Measurements from ENCODE around the gene SECISBP2. TPM values are rescaled to one million over a fixed set of nuclear protein-coding genes. Genes with fewer than 3 reads are reported as not detected.
"Not testable (repeated sequence)": the region's sequence is repeated elsewhere in the genome, so short reads cannot be mapped to it uniquely, and the experiment has no call there.

The SECISBP2 gene
- total RNA-seq, 1 experiment from 2014 or later = 41.4 TPM

DNA sequence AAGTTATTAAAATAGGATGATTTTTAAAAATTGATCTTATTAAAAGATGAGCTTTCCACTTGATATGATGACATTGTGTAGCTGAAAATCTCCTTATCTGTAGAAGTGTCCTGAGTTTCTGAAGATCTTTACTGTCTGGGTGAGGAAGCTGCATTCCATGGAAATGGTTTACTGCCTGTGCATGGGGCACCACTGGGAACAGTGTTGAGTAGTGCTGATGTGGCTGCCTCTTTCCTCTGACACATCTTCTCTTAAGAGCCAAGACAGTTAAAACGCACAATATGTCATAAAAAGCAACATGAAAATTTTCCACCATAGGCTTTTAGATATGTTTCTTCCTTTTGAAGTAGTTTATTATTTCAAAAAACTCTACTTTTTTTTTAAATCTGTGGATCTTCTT lies 24.6 kb downstream of the SECISBP2 start:
- H3K4me1 ChIP-seq (replicated peaks; ENCODE audit: insufficient read depth) = no peaks in the 10 kb centered on the region
- no peak for TF ChIP-seq EZH2 (IDR thresholded peaks at IDR 0.05; ENCODE audit: low read depth)
- no peak for TF ChIP-seq CTCF (conservative IDR thresholded peaks at IDR 0.05)
- no peaks in the 10 kb centered on the region for H3F3A ChIP-seq (ENCODE audit: insufficient read depth, low read depth)
- H3K4me3 ChIP-seq = no peak overlapping the region
- no peaks in the 10 kb centered on the region for H4K20me1 ChIP-seq (ENCODE audit: insufficient read depth)
- no peak overlapping the region for H3K27ac ChIP-seq
- H3K36me3 ChIP-seq (ENCODE audit: low read depth) = peaks cover 27% of the 10 kb centered on the region
- no peaks in the 10 kb centered on the region for H3K79me2 ChIP-seq (ENCODE audit: low read depth)
- DNase-seq = no peak
- intact Hi-C loops (cut with micrococcal nuclease; ENCODE audit: unreplicated experiment) = no loop called here
- H3K9me2 ChIP-seq (ENCODE audit: insufficient read depth) = no peaks in the 10 kb centered on the region
- no peaks in the 10 kb centered on the region for H3K27me3 ChIP-seq (ENCODE audit: insufficient read depth, low read depth)
- no peaks in the 10 kb centered on the region for H3K9me3 ChIP-seq (ENCODE audit: insufficient read depth, low read depth)
- H3K4me2 ChIP-seq = no peak overlapping the region
- ChIA-PET POLR2A (ENCODE audit: unreplicated experiment) (no interaction called here), CTCF (no interaction called here)
- no peak overlapping the region for H2AFZ ChIP-seq
- BruUV-seq (replicated peaks) = no TSS peak

DNA sequence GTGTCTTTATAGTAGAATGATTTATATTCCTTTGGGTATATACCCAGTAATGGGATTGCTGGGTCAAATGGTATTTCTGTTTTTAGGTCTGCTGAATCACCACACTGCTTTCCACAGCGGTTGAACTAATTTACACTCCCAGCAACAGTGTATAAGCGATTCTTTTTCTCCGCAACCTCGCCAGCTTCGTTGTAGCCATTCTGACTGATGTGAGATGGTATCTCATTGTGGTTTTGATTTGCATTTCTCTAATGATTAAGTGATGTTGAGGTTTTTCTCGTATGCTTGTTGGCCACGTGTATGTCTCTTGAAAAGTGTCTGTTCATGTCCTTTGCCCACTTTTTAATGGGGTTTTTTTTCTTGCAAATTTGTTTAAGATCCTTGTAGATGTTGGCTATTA lies 25.5 kb downstream of the SECISBP2 start:
- CTCF ChIA-PET; H3K9me3 ChIP-seq (ENCODE audit: insufficient read depth, low read depth); H3F3A ChIP-seq (ENCODE audit: insufficient read depth, low read depth); H3K27ac ChIP-seq; H3K4me3 ChIP-seq; H3K4me1 ChIP-seq (replicated peaks; ENCODE audit: insufficient read depth); POLR2A ChIA-PET (ENCODE audit: unreplicated experiment); DNase-seq; BruUV-seq (replicated peaks); H3K27me3 ChIP-seq (ENCODE audit: insufficient read depth, low read depth); H3K79me2 ChIP-seq (ENCODE audit: low read depth); H3K9me2 ChIP-seq (ENCODE audit: insufficient read depth); H4K20me1 ChIP-seq (ENCODE audit: insufficient read depth); intact Hi-C loops (cut with micrococcal nuclease; ENCODE audit: unreplicated experiment); H3K4me2 ChIP-seq; H2AFZ ChIP-seq: not testable (repeated sequence)
- peaks cover 27% of the 10 kb centered on the region for H3K36me3 ChIP-seq (ENCODE audit: low read depth)

DNA sequence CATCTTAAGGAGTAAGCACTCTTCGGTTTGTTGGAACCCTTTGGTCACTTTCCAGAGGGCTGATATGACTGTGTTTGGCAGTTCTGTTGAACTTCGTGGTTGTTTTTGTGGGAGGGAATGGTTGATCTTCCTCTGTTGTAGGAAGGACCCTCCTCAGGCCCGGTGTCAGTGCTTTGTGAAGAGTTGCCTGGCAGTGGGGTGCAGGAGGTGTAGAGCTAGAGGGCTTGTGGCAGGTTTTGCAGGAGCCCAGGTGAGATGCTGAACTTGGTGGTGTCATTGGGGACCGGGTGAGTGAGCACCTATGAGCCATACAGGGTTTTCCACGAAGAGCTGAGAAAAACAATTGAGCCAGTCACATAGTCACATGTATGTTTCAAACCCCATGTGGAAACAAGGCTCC lies 27.2 kb downstream of the SECISBP2 start:
- no peaks in the 10 kb centered on the region for H3K4me1 ChIP-seq (replicated peaks; ENCODE audit: insufficient read depth)
- no peaks in the 10 kb centered on the region for H4K20me1 ChIP-seq (ENCODE audit: insufficient read depth)
- H3K79me2 ChIP-seq (ENCODE audit: low read depth) = no peaks in the 10 kb centered on the region
- H3K9me2 ChIP-seq (ENCODE audit: insufficient read depth) = no peaks in the 10 kb centered on the region
- H3K36me3 ChIP-seq (ENCODE audit: low read depth) = peaks cover 28% of the 10 kb centered on the region
- POLR2A ChIA-PET (ENCODE audit: unreplicated experiment) = no interaction called here
- H3K27ac ChIP-seq = no peak overlapping the region
- no peaks in the 10 kb centered on the region for H3K27me3 ChIP-seq (ENCODE audit: insufficient read depth, low read depth)
- H3K9me3 ChIP-seq (ENCODE audit: insufficient read depth, low read depth) = no peaks in the 10 kb centered on the region
- no peak overlapping the region for H2AFZ ChIP-seq
- H3K4me2 ChIP-seq = no peak overlapping the region
- no peak for TF ChIP-seq CTCF (conservative IDR thresholded peaks at IDR 0.05)
- TF ChIP-seq EZH2 (IDR thresholded peaks at IDR 0.05; ENCODE audit: low read depth) = no peak
- H3K4me3 ChIP-seq = no peak overlapping the region
- BruUV-seq (replicated peaks) = no TSS peak
- CTCF ChIA-PET = no interaction called here
- no peaks in the 10 kb centered on the region for H3F3A ChIP-seq (ENCODE audit: insufficient read depth, low read depth)
- intact Hi-C loops (cut with micrococcal nuclease; ENCODE audit: unreplicated experiment) = no loop called here
- DNase-seq = no peak

DNA sequence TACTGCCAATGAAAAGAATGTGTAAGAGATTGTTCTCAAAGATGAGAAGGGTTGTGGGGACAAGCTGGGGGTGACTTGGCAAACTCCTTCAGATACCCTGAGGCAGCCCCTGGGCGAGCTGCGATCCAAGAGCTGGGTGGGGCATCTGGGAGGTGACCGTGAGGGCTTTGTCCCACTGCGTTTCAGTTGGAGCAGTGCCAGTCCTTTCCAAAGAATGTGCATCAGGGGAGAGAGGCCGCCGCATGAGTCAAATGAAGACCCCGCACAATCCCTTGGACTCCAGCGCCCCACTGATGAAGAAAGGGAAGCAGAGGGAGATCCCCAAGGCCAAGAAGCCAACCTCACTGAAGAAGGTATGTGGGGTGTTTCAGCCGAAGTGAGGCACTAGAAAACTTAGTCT lies 28.4 kb downstream of the SECISBP2 start:
- no peaks in the 10 kb centered on the region for H3K27me3 ChIP-seq (ENCODE audit: insufficient read depth, low read depth)
- BruUV-seq (replicated peaks) = no TSS peak
- peaks cover 25% of the 10 kb centered on the region for H3K36me3 ChIP-seq (ENCODE audit: low read depth)
- CTCF ChIA-PET = no interaction called here
- POLR2A ChIA-PET (ENCODE audit: unreplicated experiment) = no interaction called here
- H3K4me2 ChIP-seq = no peak overlapping the region
- intact Hi-C loops (cut with micrococcal nuclease; ENCODE audit: unreplicated experiment) = no loop called here
- H3K27ac ChIP-seq = no peak overlapping the region
- TF ChIP-seq EZH2 (IDR thresholded peaks at IDR 0.05; ENCODE audit: low read depth) = no peak
- TF ChIP-seq CTCF (conservative IDR thresholded peaks at IDR 0.05) = no peak
- H2AFZ ChIP-seq = no peak overlapping the region
- no peaks in the 10 kb centered on the region for H3K4me1 ChIP-seq (replicated peaks; ENCODE audit: insufficient read depth)
- no peaks in the 10 kb centered on the region for H4K20me1 ChIP-seq (ENCODE audit: insufficient read depth)
- H3K9me2 ChIP-seq (ENCODE audit: insufficient read depth) = no peaks in the 10 kb centered on the region
- no peaks in the 10 kb centered on the region for H3K9me3 ChIP-seq (ENCODE audit: insufficient read depth, low read depth)
- H3F3A ChIP-seq (ENCODE audit: insufficient read depth, low read depth) = no peaks in the 10 kb centered on the region
- H3K4me3 ChIP-seq = no peak overlapping the region
- no peak for DNase-seq
- H3K79me2 ChIP-seq (ENCODE audit: low read depth) = no peaks in the 10 kb centered on the region
